Measurements from ENCODE around the gene CBFA2T2. TPM values are rescaled to one million over a fixed set of nuclear protein-coding genes. Genes with fewer than 3 reads are reported as not detected.

CBFA2T2 gene
- total and polyA plus RNA-seq, 2 donors from 2014 or later, result 5.5 to 17.3 TPM

GRCh38 chr20:33624399-33624798 is 134.5 kb downstream of the CBFA2T2 start:
- no peak overlapping the region for H3K4me3 ChIP-seq (ENCODE audit: low read length in 3 of 3)
- no peak overlapping the region for H3K9ac ChIP-seq (ENCODE audit: low read length in 3 of 3)
- no peak overlapping the region for H3K27ac ChIP-seq (ENCODE audit: low read depth in 2 of 2, low read length in 2 of 2)
- FAIRE-seq (no peak), DNase-seq (no peak)
- H3K27me3 ChIP-seq (ENCODE audit: control insufficient read depth, insufficient read depth, low read length), result no peaks in the 10 kb centered on the region
- intact Hi-C loops (cut with DNase I), result no loop called here
- no peak for TF ChIP-seq CTCF (IDR thresholded peaks at IDR 0.05; ENCODE audit: borderline replicate concordance, extremely low read depth, insufficient read depth)
- H3K4me1 ChIP-seq (ENCODE audit: control insufficient read depth in 2 of 3, insufficient read depth in 2 of 3, low read depth in 1 of 3, low read length in 3 of 3), result no peaks in the 10 kb centered on the region
- peaks cover 11 to 21% (median 20%) of the 10 kb centered on the region in 3 donors for H3K36me3 ChIP-seq (ENCODE audit: control insufficient read depth in 2 of 3, insufficient read depth in 3 of 3, low read length in 3 of 3)
- no peaks in the 10 kb centered on the region for H3K9me3 ChIP-seq (ENCODE audit: control insufficient read depth in 2 of 3, insufficient read depth in 1 of 3, low read length in 3 of 3)

- TF ChIP-seq CTCF (IDR thresholded peaks at IDR 0.05; ENCODE audit: borderline replicate concordance, extremely low read depth, insufficient read depth), result no peak
- Histone ChIP-seq H3K9me3 (ENCODE audit: control insufficient read depth in 2 of 3, insufficient read depth in 1 of 3, low read length in 3 of 3) (no peaks in the 10 kb centered on the region), H3K4me1 (ENCODE audit: control insufficient read depth in 2 of 3, insufficient read depth in 2 of 3, low read depth in 1 of 3, low read length in 3 of 3) (no peaks in the 10 kb centered on the region), H3K36me3 (ENCODE audit: control insufficient read depth in 2 of 3, insufficient read depth in 3 of 3, low read length in 3 of 3) (peaks cover 11 to 28% (median 25%) of the 10 kb centered on the region in 3 donors), H3K27me3 (ENCODE audit: control insufficient read depth, insufficient read depth, low read length) (no peaks in the 10 kb centered on the region), H3K9ac (ENCODE audit: low read length in 3 of 3) (no peak overlapping the region), H3K27ac (ENCODE audit: low read depth in 2 of 2, low read length in 2 of 2) (no peak overlapping the region), H3K4me3 (ENCODE audit: low read length in 3 of 3) (no peak overlapping the region)
- no peak for FAIRE-seq
- DNase-seq, result no peak
- intact Hi-C loops (cut with DNase I), result no loop called here
These were observed 136.3 kb downstream of the CBFA2T2 start for GRCh38 chr20:33626190-33626589.

DNA sequence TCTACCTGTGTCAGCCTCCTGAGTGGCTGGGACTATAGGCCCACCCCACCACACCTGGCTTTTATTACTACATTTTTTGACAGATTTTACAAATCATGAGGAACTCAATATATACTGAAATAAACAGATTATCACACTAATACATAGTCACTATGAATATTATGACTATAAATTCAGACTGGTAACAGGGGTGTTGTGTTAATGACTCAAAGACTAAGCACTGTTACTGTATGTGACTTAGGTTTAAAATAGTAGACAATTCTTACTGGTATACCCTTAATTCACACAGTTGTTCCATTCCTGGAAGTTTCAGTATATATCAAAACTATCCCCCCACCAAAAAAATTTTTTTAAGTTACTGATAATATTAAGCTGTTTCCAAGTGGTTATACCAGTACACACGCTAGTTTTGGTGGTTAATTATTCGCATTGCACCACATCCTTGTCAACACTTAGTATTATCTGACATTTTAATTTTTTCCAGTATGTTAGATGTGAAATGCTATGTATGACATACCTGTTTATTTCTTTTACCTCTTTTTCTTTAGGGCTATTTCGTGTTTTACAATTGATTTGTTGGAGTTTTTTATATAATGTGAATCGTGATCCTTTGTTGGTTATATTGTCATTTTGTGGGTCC is 137.8 kb downstream of the CBFA2T2 start:
- FAIRE-seq, result no peak

More for the DNA sequence above, 137.8 kb downstream of the CBFA2T2 start:
- H3K36me3 ChIP-seq (ENCODE audit: control insufficient read depth in 2 of 3, insufficient read depth in 3 of 3, low read length in 3 of 3), result peaks cover 11 to 32% (median 25%) of the 10 kb centered on the region in 3 donors
- no peak overlapping the region for H3K9ac ChIP-seq (ENCODE audit: low read length in 3 of 3)
- H3K9me3 ChIP-seq (ENCODE audit: control insufficient read depth in 2 of 3, insufficient read depth in 1 of 3, low read length in 3 of 3), result no peaks in the 10 kb centered on the region
- H3K27ac ChIP-seq (ENCODE audit: low read depth in 2 of 2, low read length in 2 of 2), result no peak overlapping the region
- H3K27me3 ChIP-seq (ENCODE audit: control insufficient read depth, insufficient read depth, low read length), result no peaks in the 10 kb centered on the region
- TF ChIP-seq CTCF (IDR thresholded peaks at IDR 0.05; ENCODE audit: borderline replicate concordance, extremely low read depth, insufficient read depth), result no peak
- H3K4me3 ChIP-seq (ENCODE audit: low read length in 3 of 3), result no peak overlapping the region
- H3K4me1 ChIP-seq (ENCODE audit: control insufficient read depth in 2 of 3, insufficient read depth in 2 of 3, low read depth in 1 of 3, low read length in 3 of 3), result no peaks in the 10 kb centered on the region
- intact Hi-C loops (cut with DNase I), result no loop called here
- DNase-seq, result no peak

All from kidney (tissue), 14 donors.